ENCODE measurements around the gene ELOVL3. TPM values are rescaled to one million over a fixed set of nuclear protein-coding genes. Genes with fewer than 3 reads are reported as not detected.

ELOVL3 gene
- total and polyA plus RNA-seq, 5 donors, result 0.17 to 0.56 (median 0.23) TPM

DNA sequence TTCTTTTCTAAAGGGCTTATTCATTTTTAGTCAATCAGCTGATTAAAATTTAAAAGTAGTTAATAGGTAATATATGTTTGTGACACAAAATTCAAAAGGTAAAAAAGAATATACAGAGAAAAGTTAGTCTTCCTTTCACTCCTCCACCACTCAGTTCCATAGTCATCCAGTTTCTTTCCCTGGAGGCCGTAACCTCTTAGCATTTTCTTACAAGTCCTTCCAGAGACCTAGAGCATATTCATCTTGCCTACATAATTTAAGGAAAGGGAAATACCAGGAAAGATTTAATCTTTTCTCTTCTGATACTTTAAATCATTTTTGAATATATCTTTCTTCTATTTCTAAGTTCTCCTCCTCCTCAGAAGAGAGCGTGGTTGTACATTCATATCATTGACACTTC lies 29.3 kb downstream of the ELOVL3 start:
- Histone ChIP-seq H3K27ac (ENCODE audit: low read length) (no peak overlapping the region), H3K4me3 (ENCODE audit: low read length) (no peak overlapping the region), H3K4me1 (ENCODE audit: control insufficient read depth, insufficient read depth, low read length) (peaks cover 5% of the 10 kb centered on the region), H3K27me3 (ENCODE audit: control insufficient read depth, insufficient read depth) (no peaks in the 10 kb centered on the region), H3K9me3 (ENCODE audit: control insufficient read depth, low read length) (no peaks in the 10 kb centered on the region)
- WGBS, result 97% methylated on average over 2 of the region's 2 CpGs
- DNase-seq (no peak), ATAC-seq (no peak)
- intact Hi-C loops (cut with DNase I), result no loop called here

DNA sequence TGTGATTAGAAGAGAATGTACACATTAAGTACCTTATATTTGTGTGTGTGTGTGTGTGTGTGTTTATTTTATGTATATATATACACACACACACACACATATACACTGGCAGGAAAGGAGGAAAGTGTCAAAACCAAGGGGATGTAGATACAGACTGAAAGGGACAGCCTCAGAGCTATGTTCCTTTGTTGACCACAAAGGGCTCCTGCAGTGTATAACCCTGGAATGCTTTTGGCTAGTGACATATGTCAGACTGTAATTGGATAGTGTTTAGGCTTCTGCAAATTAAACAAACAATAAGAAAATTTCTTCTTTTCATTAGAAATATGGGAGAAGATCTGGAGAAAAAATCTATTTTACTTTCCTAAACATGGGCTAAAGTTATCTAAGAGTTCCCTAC lies 35.1 kb downstream of the ELOVL3 start:
- peaks cover 5% of the 10 kb centered on the region for H3K4me1 ChIP-seq (ENCODE audit: control insufficient read depth, insufficient read depth, low read length)
- H3K9me3 ChIP-seq (ENCODE audit: control insufficient read depth, low read length), result no peaks in the 10 kb centered on the region
- H3K27ac ChIP-seq (ENCODE audit: low read length), result no peak overlapping the region
- no peaks in the 10 kb centered on the region for H3K27me3 ChIP-seq (ENCODE audit: control insufficient read depth, insufficient read depth)
- ATAC-seq (no peak), DNase-seq (no peak)
- intact Hi-C loops (cut with DNase I), result no loop called here
- no peak overlapping the region for H3K4me3 ChIP-seq (ENCODE audit: low read length)

DNA sequence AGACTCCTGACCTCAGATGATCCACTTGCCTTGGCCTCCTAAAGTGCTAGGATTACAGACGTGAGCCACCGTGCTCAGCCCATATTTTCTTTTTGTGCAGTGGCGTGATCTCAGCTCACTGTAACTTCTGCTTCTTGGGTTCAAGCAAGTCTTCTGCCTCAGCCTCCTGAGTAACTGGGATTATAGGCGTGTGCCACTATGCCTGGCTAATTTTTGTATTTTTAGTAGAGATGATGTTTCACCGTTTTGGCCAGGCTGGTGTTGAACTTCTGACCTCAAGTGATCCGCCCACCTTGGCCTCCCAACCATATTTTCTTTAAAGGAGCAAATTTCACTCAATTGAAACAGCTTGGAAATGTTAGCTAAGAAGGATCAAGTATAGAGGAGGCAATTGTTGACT lies 35.7 kb downstream of the ELOVL3 start:
- H3K4me1 ChIP-seq (ENCODE audit: control insufficient read depth, insufficient read depth, low read length), result peaks cover 3% of the 10 kb centered on the region
- WGBS, result 60% methylated on average over 6 of the region's 6 CpGs

DNA sequence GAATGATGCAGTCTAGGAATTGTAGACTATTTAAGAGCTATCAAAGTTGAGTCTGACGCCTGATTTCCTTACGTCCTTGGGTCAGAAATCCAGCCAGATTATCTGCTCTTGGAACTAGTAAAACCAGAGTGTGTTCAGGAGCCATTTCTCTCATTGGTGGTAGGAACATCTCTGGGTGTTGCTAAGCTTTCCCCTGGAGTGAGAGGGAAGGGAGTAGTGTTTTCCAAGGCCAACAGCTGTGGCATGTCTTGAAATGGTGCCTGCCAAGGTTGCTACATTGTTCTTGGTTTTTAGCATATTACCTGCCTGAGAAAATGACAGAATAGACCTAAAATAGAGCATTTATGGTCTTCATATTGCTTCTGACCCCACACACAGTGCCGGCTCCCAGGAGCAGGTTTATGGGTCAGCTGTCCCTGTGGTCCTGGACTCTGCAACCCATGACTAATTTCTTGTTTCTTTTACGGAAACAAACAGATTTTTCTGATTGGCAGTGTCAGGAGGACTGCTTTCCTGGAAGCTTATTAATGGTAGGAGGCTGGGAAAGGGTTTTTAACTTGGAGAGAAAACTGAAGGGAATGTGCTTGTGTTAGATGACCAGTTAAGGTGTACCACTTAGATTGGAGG lies 36.8 kb downstream of the ELOVL3 start:
- Histone ChIP-seq H3K4me1 (ENCODE audit: control insufficient read depth, insufficient read depth, low read length) (peaks cover 5% of the 10 kb centered on the region), H3K9me3 (ENCODE audit: control insufficient read depth, low read length) (no peaks in the 10 kb centered on the region), H3K4me3 (ENCODE audit: low read length) (no peak overlapping the region), H3K27ac (ENCODE audit: low read length) (no peak overlapping the region), H3K27me3 (ENCODE audit: control insufficient read depth, insufficient read depth) (no peaks in the 10 kb centered on the region)
- intact Hi-C loops (cut with DNase I), result no loop called here
- DNase-seq (no peak), ATAC-seq (no peak)
- 75% methylated on average over 4 of the region's 4 CpGs for WGBS

More for the DNA sequence above, 35.7 kb downstream of the ELOVL3 start:
- intact Hi-C loops (cut with DNase I), result no loop called here
- no peak for DNase-seq
- Histone ChIP-seq H3K9me3 (ENCODE audit: control insufficient read depth, low read length) (no peaks in the 10 kb centered on the region), H3K4me3 (ENCODE audit: low read length) (no peak overlapping the region), H3K27ac (ENCODE audit: low read length) (no peak overlapping the region), H3K27me3 (ENCODE audit: control insufficient read depth, insufficient read depth) (no peaks in the 10 kb centered on the region)
- no peak for ATAC-seq

DNA sequence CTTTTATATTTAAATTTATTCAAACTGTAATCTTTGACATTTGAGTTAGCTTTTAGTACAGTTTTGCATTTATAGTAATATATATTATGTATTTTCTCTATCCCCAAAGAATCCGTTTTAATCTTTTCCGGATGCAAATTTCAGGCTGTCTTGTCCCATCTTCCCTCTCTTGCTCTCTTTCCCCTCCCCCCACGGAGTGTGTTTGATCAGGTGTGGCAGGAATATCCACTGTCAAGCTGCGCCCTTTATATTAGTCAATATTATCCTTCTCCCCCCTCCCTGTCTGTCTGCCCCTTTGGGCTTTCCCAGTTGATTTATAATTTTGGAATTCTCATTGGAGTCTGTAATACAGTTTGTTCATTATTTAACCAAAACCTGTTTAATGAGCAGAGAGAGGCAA lies 38.3 kb downstream of the ELOVL3 start:
- H3K9me3 ChIP-seq (ENCODE audit: control insufficient read depth, low read length), result no peaks in the 10 kb centered on the region
- no peak for ATAC-seq
- WGBS, result 95% methylated on average over 4 of the region's 4 CpGs
- intact Hi-C loops (cut with DNase I), result no loop called here
- no peak overlapping the region for H3K27ac ChIP-seq (ENCODE audit: low read length)
- no peaks in the 10 kb centered on the region for H3K27me3 ChIP-seq (ENCODE audit: control insufficient read depth, insufficient read depth)
- no peak for DNase-seq
- peaks cover 7% of the 10 kb centered on the region for H3K4me1 ChIP-seq (ENCODE audit: control insufficient read depth, insufficient read depth, low read length)
- H3K4me3 ChIP-seq (ENCODE audit: low read length), result no peak overlapping the region

DNA sequence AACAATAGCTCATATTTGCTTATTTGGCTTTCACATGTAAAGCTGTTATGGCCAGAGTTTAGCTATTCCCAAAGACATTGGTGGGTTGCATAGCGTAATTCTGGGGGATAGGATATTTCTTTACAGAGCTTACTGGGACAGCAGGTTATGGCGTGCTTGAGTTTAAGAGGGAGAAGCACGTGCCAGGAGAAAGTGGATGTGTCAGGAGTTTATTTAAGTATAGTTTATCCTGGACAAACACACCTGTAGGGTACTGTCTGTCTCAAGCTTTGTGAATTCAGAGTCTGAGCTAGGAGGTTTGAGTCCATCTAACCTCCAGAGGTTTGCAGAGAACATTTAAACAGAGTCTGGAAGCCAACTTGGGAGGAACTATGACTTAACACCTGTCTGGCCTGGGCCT lies 40.6 kb downstream of the ELOVL3 start:
- Histone ChIP-seq H3K27me3 (ENCODE audit: control insufficient read depth, insufficient read depth) (no peaks in the 10 kb centered on the region), H3K4me1 (ENCODE audit: control insufficient read depth, insufficient read depth, low read length) (peaks cover 5% of the 10 kb centered on the region), H3K9me3 (ENCODE audit: control insufficient read depth, low read length) (no peaks in the 10 kb centered on the region), H3K4me3 (ENCODE audit: low read length) (no peak overlapping the region), H3K27ac (ENCODE audit: low read length) (no peak overlapping the region)
- DNase-seq, result no peak
- 97% methylated on average over 3 of the region's 3 CpGs for WGBS
- no peak for ATAC-seq
- intact Hi-C loops (cut with DNase I), result no loop called here

DNA sequence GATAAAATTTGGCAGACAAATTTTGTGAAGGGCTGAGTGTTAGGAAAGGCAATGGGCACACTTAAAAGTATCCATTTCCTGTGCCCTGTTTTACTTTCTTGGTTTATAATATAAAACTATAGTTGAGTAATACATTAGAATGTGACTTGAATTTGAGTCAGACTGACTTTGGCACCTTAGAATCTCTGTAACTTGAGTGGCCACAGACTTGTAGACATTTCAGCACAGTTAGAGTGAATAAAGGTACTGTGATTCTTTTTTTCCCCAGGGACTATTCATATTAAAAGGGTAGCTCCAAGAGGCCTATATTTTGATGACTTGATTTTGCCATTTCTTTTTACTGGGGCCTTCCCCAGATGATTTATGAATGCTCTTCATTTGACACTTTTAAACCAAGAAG lies 41.6 kb downstream of the ELOVL3 start:
- no peak overlapping the region for H3K4me3 ChIP-seq (ENCODE audit: low read length)
- intact Hi-C loops (cut with DNase I), result no loop called here
- no peak for DNase-seq
- no peaks in the 10 kb centered on the region for H3K9me3 ChIP-seq (ENCODE audit: control insufficient read depth, low read length)
- no peak for ATAC-seq
- H3K27me3 ChIP-seq (ENCODE audit: control insufficient read depth, insufficient read depth), result no peaks in the 10 kb centered on the region
- peaks cover 5% of the 10 kb centered on the region for H3K4me1 ChIP-seq (ENCODE audit: control insufficient read depth, insufficient read depth, low read length)
- no peak overlapping the region for H3K27ac ChIP-seq (ENCODE audit: low read length)

DNA sequence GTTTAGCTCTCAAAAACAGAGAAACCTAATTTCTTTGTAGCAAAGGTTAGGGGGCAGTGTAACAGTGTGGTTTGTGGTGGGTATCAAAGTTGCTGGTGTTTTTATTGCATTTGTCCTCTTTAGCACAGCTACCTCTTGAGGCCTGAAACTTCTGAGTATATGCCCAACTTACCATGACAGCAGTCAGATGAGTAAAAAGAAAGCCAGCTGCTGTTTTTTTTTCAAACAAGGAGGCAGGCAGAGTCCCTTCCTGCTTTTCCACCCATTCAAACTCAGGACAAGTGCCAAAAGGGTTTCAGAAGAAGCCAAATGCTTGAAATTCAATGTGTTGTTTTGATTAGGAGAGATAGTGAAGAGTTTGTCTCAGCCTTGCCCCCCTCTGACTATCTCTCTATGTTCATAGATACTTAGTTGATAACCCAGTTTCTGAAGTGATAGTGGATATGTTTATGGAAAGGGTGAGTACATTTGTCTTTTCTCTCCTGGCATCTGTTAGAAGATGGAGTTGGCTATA lies 42.3 kb downstream of the ELOVL3 start:
- Histone ChIP-seq H3K4me3 (ENCODE audit: low read length) (no peak overlapping the region), H3K27ac (ENCODE audit: low read length) (no peak overlapping the region), H3K4me1 (ENCODE audit: control insufficient read depth, insufficient read depth, low read length) (peaks cover 6% of the 10 kb centered on the region)

DNA sequence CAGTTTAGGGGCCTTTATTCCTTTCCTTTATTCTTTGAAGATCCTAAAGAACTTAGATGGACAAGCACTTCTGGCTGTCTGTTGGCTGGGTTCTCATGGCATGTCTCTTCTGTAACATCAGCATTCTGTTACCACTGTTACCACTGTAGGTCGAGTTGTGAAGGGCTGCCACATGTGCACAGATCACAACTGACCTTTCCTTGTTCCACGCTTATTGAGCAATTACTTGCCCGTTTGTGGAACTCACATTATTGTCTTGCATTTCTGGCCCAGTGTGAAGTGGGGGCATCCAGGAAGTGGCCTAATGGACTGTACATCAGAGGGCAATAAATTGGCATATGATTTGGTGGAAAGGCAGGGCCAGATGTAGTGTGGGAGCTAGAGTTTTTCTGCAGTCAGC lies 42.9 kb downstream of the ELOVL3 start:
- intact Hi-C loops (cut with DNase I), result no loop called here
- no peak for DNase-seq
- no peaks in the 10 kb centered on the region for H3K27me3 ChIP-seq (ENCODE audit: control insufficient read depth, insufficient read depth)
- peak; percentile 25 to 38 for ATAC-seq
- no peaks in the 10 kb centered on the region for H3K9me3 ChIP-seq (ENCODE audit: control insufficient read depth, low read length)
- peaks cover 6% of the 10 kb centered on the region for H3K4me1 ChIP-seq (ENCODE audit: control insufficient read depth, insufficient read depth, low read length)
- no peak overlapping the region for H3K27ac ChIP-seq (ENCODE audit: low read length)
- no peak overlapping the region for H3K4me3 ChIP-seq (ENCODE audit: low read length)
- 51% methylated on average over 3 of the region's 3 CpGs for WGBS

More for the DNA sequence above, 42.3 kb downstream of the ELOVL3 start:
- Histone ChIP-seq H3K27me3 (ENCODE audit: control insufficient read depth, insufficient read depth) (no peaks in the 10 kb centered on the region), H3K9me3 (ENCODE audit: control insufficient read depth, low read length) (no peaks in the 10 kb centered on the region)
- ATAC-seq, result peak in 1 of 2 donors; percentile 34
- DNase-seq, result no peak
- intact Hi-C loops (cut with DNase I), result no loop called here

DNA sequence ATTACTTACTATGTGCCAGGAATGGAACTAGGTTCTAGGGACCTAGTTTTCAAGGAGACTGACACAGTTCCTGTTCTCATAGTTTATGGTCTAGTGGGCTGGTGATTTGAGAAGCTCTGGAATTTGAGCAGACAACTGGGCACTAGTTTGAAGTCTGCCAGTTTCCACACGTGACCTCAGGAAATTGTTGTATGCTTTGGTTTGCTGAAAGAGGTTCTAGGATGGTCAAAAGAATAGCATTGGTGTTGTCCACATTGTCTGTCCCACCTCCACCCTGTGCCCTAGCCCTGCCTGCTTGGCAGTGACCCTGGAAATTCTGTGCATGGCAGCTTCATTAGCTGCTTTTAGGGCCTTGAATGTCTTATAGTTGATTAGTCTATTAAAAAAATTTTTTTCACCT lies 48.0 kb downstream of the ELOVL3 start:
- H3K4me1 ChIP-seq (ENCODE audit: control insufficient read depth, insufficient read depth, low read length), result peaks cover 3% of the 10 kb centered on the region
- ATAC-seq (no peak), DNase-seq (no peak)
- no peaks in the 10 kb centered on the region for H3K27me3 ChIP-seq (ENCODE audit: control insufficient read depth, insufficient read depth)
- no peaks in the 10 kb centered on the region for H3K9me3 ChIP-seq (ENCODE audit: control insufficient read depth, low read length)
- intact Hi-C loops (cut with DNase I), result no loop called here
- H3K4me3 ChIP-seq (ENCODE audit: low read length), result no peak overlapping the region
- 53% methylated on average over 1 of the region's 1 CpG for WGBS
- no peak overlapping the region for H3K27ac ChIP-seq (ENCODE audit: low read length)

DNA sequence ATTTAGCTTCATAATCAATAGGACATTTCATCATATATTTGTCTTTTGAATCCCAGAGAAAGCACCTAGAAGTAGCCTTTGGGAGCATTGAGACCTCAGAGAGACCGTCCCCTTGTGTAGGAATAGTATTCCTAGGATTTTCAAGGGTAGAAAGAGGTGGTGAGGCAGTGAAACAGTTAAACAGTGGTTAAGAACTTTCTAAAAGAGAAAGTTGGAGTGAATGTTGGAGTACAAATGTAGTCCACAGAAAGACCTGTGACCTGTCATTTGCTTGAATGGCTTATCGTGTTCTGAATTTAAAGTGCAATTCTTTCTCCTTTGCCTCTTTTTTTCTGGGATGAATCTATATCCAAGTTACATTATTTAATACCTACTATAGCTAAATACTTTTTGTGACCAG lies 49.2 kb downstream of the ELOVL3 start:
- no peak for ATAC-seq
- intact Hi-C loops (cut with DNase I), result no loop called here

DNA sequence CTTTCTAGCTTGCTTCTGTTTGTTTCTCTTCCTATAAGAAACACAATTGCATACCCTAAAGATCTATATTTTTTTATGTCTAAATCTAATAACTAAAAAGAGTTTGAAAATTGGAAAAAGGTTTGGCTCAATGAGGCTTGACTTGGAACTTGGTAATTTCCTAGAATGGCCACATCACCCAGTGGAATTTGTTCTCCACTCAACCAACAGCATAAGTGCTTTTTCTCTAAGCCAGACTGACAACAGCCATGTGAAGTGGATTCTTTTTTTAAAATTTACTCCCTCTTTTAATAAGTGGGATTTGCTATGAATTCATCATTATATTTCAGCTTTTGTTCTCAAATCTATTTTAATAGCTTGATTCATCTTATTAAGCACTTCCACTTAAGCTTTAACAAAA lies 53.0 kb downstream of the ELOVL3 start:
- intact Hi-C loops (cut with DNase I), result no loop called here
- DNase-seq (no peak), ATAC-seq (no peak)
- peaks cover 9% of the 10 kb centered on the region for H3K4me1 ChIP-seq (ENCODE audit: control insufficient read depth, insufficient read depth, low read length)
- H3K4me3 ChIP-seq (ENCODE audit: low read length), result no peak overlapping the region
- H3K9me3 ChIP-seq (ENCODE audit: control insufficient read depth, low read length), result no peaks in the 10 kb centered on the region
- H3K27ac ChIP-seq (ENCODE audit: low read length), result no peak overlapping the region
- no peaks in the 10 kb centered on the region for H3K27me3 ChIP-seq (ENCODE audit: control insufficient read depth, insufficient read depth)

More for the DNA sequence above, 49.2 kb downstream of the ELOVL3 start:
- Histone ChIP-seq H3K27me3 (ENCODE audit: control insufficient read depth, insufficient read depth) (no peaks in the 10 kb centered on the region), H3K9me3 (ENCODE audit: control insufficient read depth, low read length) (no peaks in the 10 kb centered on the region), H3K27ac (ENCODE audit: low read length) (no peak overlapping the region), H3K4me3 (ENCODE audit: low read length) (no peak overlapping the region), H3K4me1 (ENCODE audit: control insufficient read depth, insufficient read depth, low read length) (peaks cover 4% of the 10 kb centered on the region)
- WGBS, result 82% methylated on average over 2 of the region's 2 CpGs
- DNase-seq, result no peak

Data from right cardiac atrium (tissue), 5 donors.